NCI-H2029 treated with DMSO at 0.1 percent for 48 hours (cell line): Measurements from ENCODE around the gene SAMD13.
"Not testable (repeated sequence)": the region's sequence is repeated elsewhere in the genome, so short reads cannot be mapped to it uniquely, and the experiment has no call there.

Source experiments
- DNase-seq: peaks from one replicate; lab custom pipeline; 2025; lab: John Stamatoyannopoulos, UW

The SAMD13 gene

DNA sequence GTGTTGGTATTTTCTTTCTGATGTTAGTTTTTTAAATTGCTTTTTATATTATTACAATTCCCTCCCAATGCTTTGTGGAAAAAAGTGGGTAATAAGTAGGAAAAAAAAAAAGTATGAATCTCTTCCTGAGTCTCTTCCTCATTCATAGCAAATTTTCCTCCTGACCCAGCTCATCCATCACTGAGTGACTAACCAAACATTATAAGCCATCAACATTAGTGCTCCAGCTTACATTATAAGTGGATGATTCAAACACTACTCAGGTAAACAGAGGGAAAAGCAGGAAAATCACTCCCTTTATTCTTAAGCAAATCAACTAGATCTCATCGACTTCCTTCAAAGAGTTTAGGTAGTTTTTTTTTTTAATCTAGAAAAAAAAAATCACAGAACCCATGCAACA lies 15.4 kb upstream of the SAMD13 start:
- no peak for DNase-seq

DNA sequence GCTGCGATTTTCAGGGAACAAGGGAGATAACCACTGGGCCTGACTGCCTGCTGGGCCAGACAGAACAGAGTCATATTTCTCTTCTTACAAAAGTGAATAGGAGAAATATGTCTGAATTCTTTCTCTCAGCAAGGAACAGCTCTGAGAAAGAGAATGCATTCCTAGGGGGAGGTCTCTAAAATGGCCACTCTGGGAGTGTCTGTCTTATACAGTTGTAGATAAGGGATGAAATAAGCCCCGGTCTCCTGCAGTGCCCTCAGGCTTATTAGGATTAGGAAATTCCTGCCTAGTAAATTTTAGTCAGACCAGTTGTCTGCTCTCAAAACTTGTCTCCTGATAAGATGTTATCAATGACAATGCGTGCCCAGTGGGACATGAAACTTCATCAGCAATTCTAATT lies 14.1 kb upstream of the SAMD13 start:
- not testable (repeated sequence) for DNase-seq

DNA sequence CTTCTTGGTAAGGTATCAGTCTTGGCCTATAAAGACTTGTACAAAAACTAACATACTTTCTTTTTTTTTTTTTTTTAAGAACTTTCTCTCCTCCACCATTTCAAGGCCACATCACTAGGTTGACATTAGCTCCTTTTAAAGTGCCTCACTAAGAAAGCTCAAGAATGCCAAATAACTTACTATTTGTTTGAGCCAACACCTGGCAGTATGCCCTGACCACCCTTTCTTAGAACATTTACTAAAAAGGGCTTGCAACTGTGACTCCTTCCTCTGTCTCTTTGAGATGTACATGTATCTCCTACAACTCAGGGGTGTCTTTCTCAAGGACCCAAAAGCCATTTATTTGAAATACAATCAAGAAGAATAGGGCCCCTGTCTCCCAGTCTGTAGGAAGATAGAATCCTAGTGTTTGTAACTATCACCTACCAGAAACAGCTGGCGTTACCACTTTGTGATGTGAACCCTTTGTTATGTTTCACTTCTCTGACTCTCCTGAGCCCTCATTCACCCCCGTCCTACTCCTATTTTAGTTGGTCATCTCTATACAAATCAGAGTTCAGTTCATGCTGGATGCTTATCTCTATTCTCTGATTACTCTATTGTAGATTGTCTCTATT lies 12.2 kb upstream of the SAMD13 start:
- no peak for DNase-seq

DNA sequence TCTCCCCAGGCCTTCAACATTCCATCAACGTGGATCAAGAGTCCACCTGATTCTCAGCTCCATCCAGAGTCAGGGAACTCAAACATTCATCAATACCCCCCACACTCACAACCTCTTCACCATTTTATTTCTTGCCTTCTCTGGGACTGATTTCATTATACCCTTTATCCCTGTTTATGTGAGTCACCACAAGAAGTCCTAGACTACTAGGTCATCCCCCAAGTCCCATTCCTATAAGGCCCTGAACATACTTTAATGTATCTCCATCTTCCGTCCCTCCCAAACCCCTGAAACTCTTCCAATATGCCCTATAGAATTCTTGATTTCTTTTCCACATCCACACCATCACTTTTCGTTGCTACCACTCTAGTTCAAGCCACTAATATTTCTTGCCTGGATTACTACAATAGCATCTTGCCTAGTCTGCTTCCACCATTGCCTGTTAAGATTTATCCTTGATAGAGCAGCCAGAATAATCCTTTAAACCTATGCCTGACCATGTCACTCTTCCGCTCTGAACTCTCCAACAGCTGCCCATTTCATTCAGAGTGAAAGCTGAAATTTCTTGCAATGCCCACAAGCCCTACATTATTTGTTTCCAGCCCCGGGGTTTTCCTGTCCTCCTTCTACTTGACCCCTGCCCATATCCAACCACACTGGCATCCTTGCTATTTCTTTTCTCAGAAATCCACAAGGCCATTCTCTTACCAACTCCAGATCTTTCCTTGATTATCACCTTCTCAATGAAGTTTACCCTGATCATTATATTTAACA lies 9.4 kb upstream of the SAMD13 start:
- DNase-seq = no peak

DNA sequence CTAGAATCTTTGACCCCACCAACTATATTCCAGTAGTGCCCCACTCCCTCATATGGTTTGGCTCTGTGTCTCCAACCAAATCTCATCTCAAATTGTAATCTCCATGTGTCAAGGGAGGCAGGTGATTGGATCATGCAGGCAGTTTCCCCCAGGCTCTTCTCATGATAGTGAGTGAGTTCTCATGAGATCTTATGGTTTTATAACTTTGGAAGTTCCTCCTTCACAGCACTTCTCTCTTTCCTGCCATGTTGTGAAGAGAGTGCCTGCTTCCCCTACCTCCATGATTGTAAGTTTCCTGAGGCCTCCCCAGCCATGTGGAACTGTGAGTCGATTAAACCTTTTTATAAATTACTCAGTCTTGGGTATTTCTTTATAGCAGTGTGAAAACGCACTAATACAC lies 7.7 kb upstream of the SAMD13 start:
- DNase-seq = no peak

DNA sequence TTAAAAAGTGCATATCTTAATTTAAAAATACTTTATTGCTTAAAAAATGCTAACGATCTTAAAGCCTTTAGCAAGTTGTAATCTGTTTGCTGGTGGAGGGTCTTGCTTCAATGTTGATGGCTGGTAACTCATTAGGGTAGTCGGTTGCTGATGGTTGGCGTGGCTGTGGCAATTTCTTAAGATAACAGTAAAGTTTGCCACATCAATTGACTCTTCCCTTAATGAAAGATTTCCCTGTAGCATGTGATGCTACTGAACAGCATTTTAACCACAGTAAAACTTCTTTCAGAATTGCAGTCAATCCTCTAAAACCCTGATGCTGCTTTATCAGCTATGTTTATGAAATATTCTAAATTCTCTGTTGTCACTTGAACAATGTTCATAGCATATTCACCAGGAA lies 6.8 kb upstream of the SAMD13 start:
- no peak for DNase-seq

DNA sequence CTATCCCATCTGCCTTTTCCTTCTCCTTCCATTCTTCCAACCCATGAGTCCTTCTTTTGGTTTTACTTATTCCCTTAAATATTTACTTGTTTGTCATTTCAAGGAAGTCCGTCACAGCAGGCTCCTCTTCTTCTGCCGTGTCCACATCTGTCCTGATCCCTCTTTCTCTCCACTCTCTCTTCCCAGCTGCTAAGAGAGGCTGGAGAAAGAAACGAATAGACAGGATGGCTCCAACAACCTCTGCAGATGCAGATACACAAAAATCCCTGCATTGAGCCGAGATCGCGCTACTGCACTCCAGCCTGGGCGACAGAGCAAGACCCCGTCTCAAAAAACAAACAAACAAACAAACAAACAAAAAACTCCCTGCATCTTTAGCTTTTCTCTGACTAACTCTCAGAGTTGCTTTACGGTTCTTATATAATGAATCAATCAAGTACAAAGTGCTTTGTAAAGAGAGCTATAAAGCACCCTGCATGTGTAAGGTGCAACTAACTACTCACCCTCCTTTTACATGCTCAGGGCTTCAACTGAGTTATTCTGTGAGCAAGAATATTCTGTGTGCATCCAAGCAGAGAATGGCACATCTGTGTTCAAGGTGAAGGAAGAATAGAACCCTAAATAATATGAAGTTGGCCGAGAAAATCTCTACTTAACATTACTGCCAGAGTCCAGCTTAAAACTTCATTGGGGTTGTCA lies 3.8 kb upstream of the SAMD13 start:
- DNase-seq = no peak

DNA sequence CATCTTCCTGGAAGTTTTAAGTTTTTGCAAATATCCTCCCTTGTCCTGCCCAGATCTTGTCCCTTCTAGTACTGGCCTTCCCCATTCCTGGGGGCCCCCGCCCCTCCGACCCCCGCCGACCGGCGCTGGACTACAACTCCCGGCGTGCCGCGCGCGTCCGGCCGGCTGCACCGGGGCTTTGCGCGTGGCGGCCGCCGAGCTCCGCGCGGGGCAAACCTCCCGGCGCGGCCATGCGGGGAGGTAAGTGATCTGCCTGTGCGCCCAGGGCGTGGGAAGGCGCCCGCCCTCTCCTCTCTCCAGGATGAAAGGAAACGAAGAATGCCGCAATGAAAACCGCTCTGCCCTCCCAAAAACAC lies 3.2 kb upstream of the SAMD13 start:
- no peak for DNase-seq

DNA sequence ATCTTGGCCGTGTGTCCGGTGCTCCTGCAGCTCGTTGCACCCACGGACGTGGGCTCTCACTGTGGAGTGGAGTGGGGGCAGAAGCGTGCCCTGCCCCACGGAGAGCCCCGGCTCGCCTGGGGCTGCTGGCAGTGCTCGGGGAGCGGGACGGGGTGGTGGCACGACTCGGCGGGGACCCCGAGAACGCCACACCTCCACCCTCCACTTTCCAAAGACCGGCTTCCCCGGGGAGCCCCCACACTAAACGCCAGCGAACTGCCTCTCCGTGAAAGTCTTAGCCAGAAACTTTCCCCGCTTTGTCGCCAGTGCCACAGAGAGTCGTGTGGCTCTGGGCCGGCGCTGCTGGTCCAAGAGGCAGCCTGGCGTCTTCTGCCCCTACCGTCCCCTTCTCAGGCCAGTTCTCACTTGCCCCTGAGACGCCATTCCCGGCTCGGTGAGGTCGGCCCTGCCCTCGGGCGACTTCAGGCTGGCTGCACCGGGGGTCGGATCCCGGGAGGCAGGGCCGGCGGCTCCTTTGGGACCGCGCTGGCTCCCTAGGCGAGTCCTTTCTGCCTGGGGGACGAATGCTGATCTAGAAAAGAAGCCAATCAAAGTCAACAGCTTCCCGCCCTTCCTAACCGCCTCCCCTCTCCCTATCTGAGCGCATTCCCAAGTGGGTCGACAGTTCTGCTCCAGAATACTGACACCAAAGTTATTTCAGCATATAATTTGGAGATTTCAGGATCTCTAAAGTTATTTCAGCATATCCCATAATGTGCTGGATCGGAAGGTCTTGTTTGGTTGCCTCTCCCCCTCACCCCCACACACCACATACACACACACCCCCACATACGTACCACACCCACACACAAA lies 2.6 kb upstream of the SAMD13 start:
- peak; percentile 59 for DNase-seq

DNA sequence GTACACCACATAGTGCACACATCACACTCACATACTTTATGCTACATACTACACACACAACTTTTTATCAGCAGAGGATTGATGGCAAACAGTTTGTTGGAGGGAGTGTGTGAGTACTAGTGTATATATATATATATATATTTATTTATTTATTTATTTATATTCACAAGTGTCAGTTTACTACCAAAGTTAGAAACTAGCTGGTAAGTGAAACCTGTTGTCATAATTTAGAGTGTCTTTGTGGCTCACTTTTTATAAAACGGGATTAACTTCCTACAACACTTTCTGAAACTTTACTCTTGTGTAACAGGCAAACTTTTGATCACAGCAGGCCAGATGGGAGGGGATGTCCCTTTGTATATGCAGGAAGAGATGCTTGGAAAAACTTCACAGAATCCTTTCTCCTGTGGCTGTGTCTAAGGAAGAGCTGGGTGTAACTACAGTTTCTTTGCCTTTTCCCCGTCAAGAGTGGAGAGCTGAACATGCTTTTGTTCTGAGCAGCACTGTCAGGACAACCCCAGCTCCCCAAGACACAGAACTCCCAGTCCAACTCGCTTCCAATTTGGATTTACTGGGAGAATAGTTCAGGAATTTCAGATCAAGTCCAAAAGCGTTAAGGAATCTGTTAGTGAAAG lies 1.9 kb upstream of the SAMD13 start:
- no peak for DNase-seq

DNA sequence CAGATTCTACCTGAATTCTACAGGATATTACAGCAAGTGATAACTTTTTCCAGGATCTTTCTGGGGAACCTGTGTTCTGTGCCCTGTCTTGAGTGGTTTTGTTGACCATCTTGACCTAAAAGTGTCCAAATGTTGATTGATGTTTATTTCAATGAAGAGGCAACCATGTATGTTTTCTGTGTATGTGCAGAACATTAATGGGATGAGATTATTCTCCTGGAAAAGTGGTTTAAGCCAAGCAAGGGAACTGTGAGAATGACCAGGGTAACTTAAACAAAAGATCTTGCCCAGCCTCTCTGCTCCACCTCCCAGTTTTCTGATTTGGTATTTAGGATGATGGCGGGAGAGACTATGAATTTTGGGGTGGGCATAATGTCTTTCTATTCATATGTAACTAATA lies 1.0 kb upstream of the SAMD13 start:
- no peak for DNase-seq

DNA sequence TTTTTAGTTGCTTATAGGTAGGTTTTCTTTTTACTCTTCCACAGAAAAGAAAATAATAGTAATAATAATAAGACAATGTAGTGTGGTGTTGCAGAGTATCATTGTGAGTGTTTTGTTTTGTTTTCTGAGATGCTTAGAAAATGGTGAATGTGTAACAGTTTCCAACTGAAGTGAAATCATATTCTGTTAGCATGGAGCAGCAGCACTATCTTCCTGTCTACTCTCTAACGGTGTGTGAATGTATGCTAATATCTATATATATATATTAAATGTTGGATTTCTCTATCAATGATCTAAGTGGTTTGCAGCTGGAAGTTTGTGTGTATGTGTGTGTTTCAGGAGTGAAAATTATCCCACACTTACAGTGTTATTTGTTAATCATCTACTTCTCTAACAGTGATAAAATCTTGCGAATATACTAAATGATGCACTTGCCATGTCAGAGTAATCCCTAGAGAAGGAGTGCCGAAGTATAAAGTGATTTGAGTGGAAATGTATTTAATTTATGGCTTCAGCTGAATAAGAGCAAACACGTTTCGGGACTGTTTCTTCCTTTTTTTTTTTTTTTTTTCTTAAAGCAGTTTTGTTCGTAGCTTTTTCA lies 377 bp downstream of the SAMD13 start:
- peak; percentile 72 for DNase-seq

DNA sequence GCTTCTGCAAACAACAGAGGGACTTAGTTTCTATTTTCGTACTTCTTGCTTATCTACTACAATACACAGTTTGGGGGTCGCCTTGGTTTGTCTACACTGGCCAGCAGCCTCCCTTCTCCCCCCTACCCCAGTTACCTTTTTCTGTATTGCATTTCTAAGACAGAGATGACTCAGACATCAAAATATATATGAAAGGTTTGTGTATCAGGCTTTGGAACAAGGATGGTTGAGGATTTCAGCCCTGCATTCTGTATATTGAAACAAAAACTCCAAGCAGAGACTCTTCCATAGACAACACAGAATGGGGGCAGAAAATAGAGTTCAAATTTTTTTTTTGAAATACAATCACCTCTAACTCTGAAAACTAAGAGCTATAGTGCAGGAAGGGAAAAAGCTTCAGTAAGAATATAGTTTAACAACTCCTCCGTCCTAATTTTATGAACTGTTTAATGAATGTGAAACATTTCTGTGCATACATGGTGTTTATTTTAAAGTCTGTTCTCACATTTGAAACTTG lies 1.9 kb downstream of the SAMD13 start:
- peak; percentile 54 for DNase-seq

DNA sequence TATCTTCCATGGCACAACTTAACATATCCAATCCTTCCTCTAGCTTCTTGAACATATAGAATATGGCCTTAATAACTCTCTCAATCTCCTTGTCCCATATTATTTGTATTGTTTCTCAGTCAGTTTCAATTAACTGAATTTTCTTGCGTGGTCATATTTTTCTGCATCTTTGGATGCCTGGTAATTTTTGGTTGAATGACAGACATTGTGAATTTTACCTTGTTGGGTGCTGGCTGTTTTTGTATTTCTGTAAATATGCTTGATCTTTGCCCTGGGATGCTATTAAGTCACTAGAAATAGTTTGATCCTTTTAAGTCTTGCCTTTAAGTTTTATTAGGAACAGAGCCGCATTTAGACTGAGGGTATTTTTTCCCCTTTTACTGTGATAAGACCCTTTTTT lies 5.9 kb downstream of the SAMD13 start:
- no peak for DNase-seq

DNA sequence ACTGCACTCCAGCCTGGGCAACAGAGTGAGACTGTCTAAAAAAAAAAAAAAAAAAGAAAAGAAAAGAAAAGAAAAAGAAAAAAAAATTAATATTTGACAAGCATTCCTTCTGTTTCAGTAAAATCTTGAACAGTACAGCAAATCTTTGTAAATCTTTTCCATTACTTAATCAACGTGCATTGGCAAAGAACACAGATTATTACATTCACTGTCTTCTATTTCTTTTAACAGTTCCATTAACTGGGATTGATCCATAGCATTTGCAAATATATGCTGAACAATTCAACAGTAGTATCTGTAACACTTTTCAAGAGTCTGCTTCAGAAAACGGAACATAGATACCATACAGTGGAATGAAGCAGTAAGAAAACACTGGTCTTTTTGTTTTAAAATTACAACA lies 9.8 kb downstream of the SAMD13 start:
- DNase-seq = no peak

DNA sequence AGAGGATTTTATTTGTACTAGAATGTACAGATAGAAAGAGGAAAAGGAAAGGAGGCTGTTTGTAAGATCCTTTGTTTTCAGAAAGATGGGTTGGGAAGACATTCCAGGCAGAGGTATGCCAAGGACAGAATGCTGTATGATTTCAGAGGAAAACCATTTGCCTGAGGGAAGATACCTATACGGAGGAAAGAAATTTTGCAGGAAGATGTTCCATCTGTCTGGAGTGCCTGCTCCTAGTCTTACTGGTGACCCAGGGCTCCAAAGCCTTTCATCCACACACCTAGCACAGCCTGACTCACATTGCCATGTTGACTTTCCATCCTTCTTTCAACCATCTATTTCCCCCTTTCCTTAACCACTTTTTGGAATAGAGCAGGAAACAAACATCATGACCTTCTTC lies 18.2 kb downstream of the SAMD13 start:
- DNase-seq = no peak

DNA sequence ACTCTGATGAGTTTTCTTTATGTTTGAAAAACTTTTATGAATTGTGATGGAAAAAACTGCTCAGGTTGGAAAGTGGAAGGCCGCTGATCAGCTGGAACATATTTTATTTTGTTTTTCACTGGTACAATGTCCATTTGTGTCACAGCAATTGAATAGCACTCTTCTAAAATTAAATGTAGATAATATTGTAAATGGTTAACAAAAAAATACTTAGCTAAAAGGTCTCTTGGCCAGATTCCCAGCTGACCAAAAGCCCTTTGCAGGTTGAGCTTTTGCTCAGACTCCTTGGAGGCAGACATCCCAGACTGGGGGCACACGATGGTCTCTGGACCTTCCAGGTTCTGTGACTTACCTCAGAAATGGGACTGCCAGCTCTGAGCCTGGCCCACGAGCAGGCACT lies 26.3 kb downstream of the SAMD13 start:
- DNase-seq = no peak

DNA sequence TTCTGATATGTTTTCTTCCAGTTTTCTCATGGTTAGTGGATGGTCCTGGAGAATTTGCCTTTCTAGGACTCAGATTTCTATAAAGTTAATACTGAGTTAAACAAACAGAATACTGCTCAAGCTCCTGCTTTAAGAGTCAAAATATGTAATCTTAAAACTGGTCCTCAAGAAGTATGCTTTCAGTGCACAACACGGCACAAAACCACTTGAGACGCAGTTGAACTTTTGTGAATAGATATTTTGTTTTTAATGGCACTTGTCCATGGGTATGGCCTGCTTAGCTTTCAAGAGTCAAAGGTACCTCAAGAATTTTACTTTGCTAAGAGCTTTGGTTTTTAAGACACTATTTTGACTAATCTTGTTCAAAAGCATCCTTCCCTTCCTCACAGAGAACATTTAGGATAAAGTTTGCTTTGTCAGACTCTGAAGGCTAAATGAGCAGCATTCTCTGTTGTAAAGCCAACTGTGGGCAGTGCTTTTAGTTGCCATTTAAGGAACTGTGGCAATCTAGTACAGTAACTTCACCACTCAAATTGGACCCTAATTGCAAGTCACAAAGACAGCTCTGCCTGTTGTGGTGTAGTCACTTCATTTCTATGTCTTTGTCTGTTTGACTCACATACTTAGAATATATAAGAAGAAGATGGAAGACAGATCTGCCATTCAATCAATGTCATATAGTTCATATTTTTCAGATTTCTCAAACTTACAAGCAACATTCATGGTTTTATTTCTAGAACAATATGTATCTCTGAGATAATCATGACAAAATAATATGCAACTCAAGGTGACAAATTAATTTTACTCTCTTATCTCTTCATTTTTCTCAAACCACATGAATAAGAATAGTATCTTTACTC lies 28.8 kb downstream of the SAMD13 start:
- DNase-seq = no peak

DNA sequence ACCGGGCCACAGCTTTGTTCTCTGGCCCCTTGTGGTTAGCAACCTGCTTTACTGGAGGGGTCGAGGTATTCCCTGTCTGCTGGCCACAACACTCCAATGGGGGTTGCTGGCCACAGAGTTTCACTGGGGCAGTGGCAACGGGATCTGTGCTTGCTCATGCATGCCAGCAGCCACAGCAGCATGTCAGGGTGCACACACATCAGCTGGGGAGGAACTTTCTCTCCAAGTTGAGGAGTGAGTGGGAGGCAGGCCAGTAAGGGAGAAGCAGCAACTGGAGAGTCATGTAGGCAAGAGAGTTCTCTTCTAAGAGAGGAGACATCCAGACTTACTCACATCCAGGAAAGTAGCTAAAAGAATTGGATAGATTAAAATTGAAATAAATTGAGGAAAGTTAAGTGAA lies 38.0 kb downstream of the SAMD13 start:
- DNase-seq = no peak

DNA sequence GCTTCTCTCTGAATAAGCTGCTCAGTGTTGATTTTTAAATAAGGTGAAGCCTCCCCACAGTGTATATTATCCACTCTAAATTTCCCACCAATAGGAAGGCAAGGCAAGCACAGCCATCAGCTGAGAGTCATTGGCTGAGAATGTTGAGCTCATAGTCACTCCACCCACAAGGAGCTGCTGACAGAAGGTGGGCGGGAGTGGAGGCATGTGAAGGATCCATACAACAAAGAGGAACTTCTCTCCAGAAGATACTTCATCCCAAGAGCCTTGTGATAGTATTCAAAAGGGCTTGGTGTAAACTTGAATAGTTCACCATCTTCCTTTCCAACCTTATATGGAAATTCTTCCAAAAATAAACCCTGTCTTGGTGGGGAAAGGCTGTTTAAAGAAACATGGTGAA lies 42.8 kb downstream of the SAMD13 start:
- DNase-seq = no peak
